Activated T-helper 1 cell treated with Interleukin-2 at 50 U/mL for 16 hours (primary cell): Measurements from ENCODE around the gene LMCD1.

Experiments used
- DNase-seq: peaks from one replicate; pipeline ENCODE4 v3.0.0-alpha.2; 2020; ENCODE audit warnings: low read depth

The LMCD1 gene

DNA sequence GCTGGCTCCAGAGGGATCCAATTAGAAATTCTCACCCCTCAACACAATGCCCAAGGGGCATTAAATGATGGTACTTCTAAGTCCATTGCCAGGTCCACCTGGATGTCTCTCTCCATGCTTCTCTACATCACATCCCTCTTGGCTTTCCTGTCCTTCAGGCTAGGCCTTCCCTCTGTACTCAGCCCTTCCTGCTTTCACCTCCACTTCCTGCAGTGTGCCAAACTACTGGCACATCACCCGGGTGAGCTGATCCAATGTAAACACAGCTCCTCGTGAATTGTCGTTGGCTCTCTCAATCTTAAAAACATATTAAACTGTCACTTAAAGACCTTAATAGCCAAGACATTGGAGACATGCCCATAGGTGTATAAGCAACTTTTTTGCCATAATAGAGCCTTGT lies 4.0 kb downstream of the LMCD1 start:
- DNase-seq = no peak

DNA sequence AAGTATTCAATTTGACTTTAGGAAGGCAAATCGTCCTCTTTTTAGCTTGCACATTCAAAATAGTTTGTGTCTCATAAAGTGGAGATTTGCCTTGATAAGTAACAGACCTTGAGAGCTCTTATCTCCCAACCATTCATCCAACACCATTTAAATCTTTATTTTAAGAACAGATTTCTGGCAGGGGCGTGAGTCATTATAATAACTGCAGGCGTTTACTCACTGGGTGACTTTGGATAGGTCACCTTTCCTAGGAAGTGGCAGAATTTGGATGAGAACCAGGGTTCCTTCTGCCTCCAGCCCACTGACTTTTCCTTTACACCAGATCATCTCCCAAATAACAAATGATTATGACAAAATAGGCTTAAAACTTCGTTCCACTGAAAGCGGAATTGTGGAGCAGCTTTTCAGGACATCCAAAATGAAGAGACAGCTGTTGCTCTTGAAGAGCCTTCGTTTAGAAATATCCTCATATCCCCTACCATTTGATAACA lies 5.0 kb downstream of the LMCD1 start:
- no peak for DNase-seq

DNA sequence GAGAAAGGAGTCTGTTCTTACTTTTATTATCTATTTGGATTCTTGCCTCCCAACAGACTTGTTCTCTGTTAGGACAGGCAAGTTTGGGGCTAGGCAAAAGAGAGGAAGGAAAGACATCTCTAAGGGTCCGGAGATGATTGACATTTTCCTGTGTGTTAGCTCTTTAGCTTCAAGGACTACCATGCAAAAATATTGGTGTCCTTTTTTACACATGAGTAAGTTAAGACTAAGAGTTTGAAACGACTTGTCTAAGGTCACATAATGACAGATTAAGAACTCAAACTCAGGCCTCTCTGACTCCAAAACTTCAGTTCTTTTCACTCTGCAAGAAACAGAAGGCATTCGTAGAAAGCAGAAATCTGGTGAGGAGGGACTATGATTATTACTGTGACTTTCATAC lies 5.9 kb downstream of the LMCD1 start:
- DNase-seq = no peak

DNA sequence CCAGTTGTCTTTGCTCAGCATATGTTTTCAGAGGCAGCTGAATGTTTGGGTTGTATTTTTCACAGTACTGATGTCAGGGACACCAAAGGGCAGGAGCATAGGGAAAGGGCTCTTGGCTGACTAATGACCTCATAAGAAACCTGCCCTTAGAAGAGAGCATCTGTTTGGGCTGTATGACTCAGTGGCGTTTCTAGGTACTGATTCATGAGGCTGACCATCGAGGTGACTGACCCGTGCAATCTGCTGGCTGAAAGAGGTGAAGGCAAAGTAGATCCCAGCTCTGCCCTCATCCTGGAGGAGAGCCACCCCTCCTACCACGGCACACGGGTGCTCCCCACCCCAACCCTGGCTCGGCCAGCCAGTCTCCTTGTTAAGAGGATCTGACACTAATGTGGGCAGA lies 8.3 kb downstream of the LMCD1 start:
- no peak for DNase-seq

DNA sequence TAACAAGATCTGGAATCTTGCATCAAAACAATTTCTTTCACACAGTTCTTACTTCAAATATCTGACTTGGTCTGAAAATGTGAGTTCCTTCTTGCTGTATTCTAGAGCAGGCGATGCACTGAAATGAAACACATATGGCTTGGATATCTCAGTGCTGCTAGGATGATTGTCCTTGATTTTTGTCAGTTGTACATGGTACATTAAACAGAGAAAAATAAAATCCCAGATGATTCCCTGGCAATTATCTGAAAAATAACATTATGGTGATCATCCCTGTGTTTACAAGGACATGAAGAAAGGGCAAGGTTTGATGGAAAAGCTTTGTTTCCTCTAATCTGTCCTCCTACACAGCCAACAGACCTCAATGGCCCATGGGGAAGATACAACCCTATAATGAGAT lies 10.6 kb downstream of the LMCD1 start:
- no peak for DNase-seq

DNA sequence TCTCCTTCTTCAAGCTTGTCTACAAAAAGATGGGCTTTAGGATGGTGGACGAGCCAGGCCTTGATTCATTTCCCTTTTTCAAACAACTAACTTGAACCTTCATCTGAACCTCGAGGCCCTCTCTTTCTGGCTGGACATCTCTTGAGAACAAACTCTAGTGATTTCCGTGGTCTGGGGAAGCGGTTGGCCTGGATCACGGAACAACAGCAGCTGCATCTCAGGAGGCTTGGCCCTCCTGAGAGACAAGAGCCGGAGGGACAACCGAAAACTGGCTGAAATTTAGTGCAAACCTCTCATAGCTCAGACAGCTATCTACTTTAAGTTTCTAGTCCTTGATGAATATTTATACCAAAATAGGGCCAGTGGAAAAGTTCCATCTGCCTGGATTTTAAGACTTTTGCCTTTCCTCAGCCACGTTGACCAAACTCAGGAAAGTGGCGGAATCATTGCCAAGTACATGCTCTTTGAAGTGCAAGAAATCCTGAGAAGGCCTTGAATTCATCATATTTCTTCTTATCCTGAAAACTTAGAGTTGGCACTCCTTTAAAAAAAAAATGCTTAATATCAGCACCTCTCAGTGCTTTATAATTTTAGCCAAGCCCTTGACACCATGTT lies 14.5 kb downstream of the LMCD1 start:
- no peak for DNase-seq

DNA sequence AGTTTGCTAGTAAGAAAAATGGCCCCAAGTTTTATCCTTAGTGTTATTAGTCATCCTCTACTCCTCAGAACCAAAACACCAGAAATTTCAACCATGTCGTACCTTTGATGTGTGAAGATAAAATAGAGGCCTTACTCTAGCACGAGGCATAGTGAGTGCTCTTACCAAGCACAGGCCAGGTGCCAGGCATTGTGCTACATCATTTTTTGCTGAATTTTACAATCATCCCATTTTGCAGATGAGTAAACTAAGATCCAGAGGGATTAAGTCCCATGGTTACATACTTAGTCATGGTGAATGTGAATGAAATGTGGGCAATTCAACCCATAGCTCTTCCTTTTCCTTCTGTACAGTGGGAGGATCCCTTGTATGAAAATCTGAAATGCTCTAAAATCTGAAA lies 15.2 kb downstream of the LMCD1 start:
- DNase-seq = no peak

DNA sequence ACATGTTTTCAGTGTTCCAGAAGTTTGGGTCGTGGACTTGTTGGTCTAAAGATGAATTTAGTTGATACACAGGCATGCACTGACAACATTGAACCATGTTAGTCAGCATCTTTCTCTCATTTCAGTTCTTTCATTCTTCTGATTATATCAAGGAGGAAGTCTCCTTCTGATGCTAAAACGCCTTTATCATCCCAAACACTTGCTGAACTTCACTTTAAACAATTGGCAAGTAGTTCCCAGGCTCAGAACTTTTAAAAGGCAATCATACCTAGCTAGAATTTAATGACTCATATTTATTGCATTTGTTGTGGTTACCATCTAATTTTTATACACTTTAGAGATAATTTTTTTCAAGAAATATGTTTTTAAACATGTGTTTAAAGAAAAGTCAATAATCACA lies 15.9 kb downstream of the LMCD1 start:
- DNase-seq = no peak

DNA sequence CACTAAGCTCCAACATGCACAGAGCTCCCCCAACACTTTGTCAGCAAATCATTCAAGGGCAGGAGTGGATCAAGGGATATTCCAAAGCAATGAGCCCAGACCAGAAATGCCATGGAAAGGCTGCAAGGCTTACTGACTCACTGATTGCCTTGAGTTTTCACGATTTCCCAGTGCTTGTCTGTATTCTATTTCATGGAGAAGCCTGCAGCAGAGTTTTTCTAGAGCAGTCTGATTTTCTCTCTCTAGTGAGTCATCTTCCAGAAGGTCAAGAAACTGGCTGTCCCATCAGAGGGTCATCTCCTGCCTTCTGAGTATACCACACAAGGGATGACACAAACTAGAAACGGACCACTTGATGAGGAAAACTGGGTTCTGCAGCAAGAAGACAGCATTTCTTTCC lies 16.5 kb downstream of the LMCD1 start:
- DNase-seq = no peak

DNA sequence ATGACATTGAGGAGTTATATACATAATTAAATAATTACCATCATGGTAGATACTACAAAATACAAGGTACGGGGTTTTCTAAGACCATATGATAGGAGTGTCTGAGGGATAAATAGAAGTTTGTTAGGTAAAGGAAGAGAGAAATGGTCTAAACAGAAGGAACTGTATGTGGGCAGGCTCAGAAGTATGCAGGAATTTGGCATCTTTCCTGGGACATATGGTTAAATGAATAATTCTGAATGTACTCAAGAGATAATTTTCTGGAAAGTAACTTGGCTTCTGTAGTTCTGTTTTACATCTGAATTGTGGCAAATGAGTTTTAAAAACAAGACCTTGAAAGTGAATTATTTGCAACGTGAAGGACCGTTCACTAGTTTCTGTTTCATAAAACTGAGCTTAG lies 17.5 kb downstream of the LMCD1 start:
- no peak for DNase-seq

DNA sequence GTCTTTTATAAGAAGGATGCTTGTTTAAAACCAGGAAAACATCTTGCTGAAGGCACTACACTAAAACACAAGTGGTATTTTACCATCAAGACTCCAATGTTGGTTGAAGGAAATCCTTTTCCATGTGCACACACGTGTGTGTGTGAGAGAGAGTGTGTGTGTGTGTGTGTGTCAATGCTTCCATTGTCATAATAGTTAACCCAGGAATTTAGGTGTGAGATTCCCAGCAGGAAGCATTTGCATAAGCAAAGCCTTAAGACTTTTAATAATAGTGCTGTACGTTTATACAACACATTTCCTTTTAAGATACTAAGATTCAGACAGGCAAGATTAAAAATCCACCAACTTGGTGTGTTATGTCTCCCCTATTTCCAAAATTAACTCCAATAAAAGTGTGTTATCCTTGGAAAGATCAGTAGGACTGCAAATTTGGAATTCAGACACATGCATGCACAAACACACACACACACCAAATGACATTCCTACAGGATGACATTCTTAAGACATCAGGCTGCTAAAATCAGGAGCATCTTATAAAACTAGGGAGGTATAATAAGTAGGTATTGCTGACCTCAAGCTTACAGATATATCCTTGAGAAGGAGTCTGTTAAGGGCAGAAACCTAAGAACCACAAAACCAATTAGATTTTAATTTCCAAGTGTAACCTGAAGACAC lies 18.3 kb downstream of the LMCD1 start:
- DNase-seq = no peak

DNA sequence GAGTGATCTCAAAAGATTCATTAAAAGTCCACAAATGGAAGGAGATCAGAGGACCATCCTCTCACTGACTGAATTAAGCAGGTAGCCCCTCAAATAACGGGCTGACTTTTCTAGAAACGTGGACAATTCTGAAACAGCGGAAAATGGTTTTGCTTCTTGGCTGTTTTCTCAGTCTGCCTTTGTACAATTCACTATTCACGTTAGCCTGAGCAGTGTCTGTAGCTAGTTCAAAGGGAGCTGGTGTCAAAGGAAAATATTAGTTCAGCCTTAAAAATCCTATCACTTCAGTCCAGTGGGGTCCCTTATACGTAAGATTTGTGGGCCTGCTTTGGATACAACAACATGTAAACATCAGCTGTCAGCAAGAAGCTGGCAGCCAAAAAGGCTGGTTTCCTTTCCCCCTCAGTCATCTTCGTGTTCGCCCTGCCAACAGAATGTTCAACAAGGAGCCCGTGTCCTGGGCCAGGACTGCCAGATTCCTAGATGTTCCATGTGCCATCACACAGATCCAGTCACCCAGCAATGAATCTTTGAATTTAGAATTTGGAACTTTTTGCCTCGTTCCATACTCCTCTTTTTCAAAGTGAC lies 19.3 kb downstream of the LMCD1 start:
- DNase-seq = no peak

DNA sequence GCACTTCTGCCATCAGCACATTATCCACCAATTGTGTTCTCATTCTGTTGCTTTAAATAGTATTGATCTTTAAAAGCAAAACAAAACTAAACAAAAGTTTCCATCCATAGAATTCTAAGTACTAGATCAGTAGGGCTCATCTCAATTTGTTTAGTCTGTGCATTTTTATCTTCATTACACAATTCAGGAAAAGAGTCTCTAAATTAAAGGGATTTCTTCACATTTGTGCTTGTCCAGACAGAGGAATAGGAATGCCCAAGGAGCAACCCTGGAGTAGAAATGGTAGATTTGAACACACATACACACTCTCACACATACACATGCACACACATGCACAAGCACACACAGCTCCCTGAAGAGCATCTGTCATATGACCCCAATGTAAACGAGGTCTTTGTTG lies 21.4 kb downstream of the LMCD1 start:
- no peak for DNase-seq

DNA sequence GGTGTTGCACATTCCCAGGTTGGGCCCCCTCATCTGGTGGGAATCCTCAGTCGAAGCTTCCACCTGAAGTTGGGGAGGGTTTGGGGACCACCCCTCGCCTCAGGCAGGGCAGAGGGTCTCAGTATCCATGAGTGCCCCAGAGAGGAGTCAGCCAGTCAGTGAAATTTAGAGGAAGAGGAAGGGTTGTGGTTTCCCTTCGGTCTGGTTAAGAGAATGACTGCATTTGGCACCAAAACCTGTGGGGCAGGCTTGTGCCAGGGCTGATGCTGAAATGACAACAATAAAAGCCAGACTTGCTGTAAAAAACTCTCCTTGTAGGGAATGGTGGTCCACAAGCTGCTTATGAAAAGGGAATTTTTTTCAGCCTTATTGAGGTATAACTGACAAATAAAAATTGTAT lies 22.6 kb downstream of the LMCD1 start:
- no peak for DNase-seq

DNA sequence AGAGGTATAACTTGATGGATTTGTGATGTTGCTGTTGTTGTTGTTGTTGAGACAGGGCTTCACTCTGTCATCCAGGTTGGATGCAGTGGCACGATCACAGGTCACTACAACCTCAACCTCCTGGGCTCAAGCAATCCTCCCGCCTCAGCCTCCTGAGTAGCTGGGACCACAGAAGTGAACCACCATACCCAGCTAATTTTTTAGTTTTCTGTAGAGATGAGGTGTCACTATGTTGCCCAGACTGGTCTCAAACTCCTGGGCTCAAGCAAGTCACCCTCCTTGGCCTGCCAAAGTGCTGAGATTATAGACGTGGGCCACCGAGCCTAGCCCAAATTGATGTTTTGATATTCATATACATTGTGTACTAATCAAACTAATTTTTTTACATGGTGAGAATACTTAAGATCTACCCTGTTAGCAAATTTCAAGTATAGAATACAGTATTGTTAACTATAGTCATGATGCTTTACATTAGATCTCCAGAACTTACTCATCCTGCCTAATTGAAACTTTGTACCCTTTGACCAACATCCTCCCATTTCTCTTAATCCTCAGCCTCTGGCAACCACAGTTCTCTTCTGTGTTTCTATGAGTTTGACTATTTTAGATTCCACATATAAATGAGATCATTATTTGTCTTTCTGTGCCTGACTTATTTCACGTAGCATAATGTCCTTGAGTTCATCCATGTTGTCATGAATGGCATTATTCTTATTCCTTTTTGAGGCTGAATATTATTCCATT lies 23.2 kb downstream of the LMCD1 start:
- no peak for DNase-seq

DNA sequence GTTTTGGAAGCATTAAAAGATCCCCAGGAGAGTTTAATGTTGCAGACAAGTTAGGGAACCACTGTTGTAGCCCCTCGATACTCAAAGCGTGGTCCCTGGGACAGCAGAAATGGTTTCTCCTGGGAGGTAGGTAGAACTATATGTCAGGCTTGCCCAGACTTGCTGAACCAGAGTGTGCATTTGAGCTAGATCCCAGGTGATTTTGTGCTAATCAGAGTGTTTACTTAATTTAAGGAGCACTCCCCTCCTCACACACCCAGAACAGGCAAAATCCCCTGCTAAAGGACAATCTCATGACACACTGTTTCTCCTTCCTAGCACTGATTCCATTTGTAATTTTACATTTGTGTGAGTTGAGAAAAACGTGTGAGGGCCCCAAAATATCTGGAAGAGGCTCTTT lies 24.3 kb downstream of the LMCD1 start:
- no peak for DNase-seq

DNA sequence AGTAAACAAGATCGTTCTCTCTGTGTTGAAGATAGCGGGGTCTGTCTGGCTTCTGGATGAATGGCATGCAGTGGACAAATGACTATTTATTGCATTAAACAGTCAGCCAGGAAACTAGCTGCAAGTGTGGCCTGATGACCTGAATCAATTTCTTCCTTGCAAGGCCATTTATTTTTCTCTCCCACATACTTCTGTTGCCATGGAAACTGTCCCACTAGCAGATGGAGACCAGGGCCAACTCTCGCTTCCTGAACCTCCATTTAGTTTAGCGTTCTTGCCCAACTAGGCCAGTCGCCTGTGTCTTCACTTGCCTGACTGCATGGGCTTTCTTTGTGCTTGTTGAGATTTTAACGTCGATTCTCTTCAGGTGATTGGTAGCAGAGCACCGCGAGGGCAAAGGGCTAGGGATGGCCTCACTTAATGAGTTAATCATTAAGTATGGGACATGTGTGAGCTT lies 27.6 kb downstream of the LMCD1 start:
- DNase-seq = no peak

DNA sequence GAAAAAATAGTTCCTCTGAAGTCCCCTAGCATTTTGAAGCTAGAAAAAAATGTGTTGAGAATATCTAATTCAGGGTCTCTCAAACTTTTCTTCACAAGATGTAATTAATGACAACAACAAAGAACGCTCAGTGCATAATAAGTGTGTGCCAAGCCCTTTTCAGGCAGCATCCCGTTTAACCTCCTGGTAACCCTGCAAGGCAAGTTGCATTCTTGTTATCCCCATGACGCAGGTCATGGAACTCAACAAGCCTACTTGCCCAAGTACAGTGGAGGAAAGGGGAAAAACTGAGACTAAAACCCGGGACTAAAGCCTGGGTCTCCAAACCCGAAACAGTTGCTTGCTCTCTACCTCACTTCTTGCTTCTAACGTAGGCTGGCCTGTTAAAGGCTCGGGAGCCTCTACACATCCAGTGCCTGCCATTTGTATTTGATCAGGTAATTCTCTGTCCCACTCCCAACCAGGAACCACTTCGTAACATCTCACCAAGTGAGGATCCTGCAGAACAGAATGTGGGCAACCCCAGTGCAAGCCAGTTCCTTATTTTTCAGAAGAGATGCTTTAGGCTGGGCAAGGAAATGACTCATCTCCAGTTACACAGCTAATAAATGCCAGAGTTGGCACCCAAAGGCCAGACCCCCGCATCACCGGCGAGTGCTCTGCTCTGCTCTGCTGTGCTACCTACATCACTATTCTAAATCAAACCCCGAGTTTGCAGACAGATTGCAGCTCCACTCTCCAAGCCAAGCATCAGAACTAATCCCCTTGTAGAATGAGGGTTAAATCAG lies 28.3 kb downstream of the LMCD1 start:
- no peak for DNase-seq

DNA sequence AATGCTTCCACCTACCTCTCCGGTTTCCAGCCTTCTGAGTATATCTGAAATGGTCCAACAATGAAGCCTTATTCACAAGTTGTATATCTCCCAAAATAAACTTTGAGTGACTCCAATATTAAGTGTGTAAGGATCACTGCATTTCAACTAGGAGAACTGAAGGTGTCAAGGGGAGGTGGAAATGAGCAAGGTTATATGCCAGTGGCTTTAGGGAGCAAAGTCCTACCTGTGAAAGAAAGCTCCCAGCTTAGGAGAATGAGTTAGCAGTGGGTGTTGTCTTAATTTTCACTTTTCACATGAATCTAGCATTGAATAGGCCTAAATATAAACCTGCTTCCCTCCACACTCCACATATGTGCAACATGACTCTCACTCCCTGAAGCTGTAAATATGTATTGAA lies 29.0 kb downstream of the LMCD1 start:
- no peak for DNase-seq

DNA sequence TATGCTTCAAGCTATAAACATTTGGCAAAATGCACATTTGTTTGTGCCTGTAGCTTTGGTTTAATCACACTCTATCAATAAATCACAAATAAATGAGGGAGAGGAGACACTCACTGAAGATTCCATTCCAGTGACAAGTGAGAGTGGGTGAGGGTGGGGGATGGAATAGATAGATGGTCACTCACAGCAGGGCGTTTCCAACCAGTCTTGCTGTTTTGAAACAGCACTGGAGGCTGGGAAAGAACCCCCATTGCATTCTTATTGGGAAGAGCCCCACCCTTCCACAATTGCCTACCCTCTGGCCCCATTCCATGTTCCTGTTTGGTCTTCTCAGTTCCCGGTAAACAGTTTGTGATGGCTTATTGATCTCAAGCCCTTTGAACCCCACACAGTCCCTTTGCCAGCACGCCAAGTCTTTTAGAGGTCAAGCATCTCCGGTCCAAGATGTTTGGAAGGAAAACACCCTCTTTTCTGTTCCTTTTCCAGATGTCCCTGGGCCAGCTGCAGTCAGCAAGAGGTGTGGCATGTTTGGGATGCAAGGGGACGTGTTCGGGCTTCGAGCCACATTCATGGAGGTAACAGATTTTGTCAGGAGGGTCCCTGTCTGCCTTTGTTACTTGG lies 30.7 kb downstream of the LMCD1 start:
- DNase-seq = no peak
